Activated CD4-positive, alpha-beta T cell treated with anti-CD3 and anti-CD28 coated beads, Interleukin-10, Interleukin-2, amounts not matched to agents 100 ng/mL and 50 ng/mL, durations not matched to agents 16 hours and 8 hours (primary cell): ENCODE results near the gene DOCK4.

Experiments
- DNase-seq: peaks from one replicate; pipeline ENCODE4 v3.0.0-alpha.2; 2020

The DOCK4 gene

DNA sequence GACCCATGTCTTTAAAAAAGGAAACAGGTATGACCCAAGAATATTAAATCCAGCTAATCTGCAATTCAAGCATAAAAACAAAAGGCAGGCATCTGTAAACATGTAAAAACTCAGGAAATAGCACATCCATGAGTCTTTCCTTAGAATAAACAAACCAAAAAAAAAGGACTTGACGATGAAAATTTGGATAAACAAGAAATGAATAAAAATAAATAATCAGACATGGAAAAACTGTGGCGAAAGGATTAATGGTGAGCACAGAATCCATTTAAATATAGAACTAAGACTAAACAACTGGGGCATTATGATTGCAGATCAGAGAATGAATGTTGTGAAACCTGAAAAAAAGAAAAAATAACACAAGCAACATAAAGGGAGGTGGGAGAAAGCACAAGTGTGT lies 170.1 kb downstream of the DOCK4 start:
- DNase-seq, result no peak

- no peak for DNase-seq
Measured at GRCh38 chr7:112031689-112032088, 174.5 kb downstream of the DOCK4 start.

DNA sequence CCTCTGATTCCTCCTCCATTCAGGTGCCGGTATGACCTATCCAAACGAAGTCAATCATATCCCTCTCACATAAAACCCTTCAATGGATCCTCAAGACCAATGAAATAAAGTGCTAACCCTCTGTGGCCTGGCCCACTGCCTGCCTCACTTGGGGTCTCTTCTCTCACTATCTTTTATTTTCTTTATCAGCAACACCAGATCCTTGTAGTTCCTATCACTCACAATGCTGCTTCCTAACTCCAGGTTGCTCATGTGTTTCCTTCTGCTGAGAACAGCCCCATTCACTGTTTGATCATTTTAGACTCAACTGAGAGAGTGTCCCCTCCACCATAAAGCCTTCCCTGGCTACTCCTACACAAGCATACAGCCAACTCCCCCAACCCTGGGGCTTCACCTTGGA lies 180.6 kb downstream of the DOCK4 start:
- DNase-seq, result no peak

DNA sequence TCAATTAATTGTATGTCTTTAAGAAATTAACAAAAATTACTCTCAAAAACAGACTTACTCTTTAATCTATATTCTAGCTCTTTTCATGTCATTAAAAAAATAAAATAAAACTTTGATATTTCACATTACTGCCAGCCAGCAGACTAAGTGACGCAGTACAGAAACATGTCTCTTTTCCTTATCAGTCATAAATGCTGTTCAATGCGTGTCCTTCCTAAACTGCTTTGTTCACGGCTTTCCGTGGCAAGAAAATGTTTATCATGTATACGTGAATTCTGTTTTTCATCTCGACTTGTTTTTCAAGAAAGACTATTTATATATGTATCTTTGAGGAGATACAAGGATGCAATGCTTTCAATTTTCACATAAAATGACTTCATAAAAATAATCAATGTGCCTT lies 182.4 kb downstream of the DOCK4 start:
- DNase-seq, result no peak

GRCh38 chr7:112023282-112023681 lies 182.9 kb downstream of the DOCK4 start:
- no peak for DNase-seq

- no peak for DNase-seq
Measured at GRCh38 chr7:112022128-112022527, 184.1 kb downstream of the DOCK4 start.

DNA sequence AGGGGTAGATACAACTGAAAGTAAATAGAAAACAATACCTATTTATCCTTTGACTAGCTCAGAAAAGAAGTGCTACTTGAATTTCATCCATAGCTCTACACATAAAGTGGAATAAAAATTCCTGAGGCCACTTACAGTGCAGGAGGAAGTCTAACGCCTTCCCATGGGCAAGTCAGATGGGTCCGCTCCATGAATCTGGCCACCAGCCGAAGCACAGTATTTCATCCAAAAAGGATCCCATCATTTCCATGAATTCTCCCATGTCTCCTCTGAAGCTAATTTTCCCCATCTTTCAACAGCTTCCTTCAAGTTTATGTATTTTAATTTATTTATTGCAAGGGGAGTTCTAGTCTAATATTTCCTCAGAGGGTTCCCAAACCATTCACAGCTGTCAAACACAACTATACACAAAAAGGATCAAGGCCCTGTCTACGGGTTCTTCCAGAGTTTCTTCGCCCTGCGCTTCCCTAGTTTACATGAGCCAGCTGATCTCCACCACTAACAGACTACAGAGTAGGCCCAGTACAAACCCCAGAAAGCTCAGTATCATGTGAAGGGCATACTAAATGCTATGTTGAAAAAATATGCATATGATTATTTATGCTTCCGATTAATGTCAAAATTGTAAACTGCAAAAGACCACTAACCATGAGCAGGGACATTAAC lies 184.7 kb downstream of the DOCK4 start:
- no peak for DNase-seq

DNA sequence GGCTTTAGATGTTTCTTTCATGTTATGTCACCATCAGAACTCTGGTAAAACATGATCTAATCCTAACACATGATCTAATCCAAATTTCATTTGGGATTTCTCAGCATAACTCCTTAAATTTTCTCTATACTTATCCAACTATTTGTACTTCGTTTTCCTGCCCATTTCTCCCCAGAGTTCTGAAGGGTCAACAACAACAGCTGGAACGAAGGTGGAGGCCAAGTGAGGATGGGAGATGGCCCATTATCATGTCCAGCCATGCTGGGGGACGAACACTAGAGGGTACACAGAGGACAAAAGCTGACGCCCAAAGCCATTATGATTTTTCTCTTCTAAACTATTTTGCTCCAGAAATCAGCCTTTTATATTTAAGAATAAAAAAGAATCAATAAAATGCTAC lies 185.4 kb downstream of the DOCK4 start:
- DNase-seq, result no peak

- DNase-seq, result no peak
Measured at GRCh38 chr7:112019932-112020331, 186.3 kb downstream of the DOCK4 start.

GRCh38 chr7:112018305-112019030 lies 187.7 kb downstream of the DOCK4 start:
- no peak for DNase-seq

DNA sequence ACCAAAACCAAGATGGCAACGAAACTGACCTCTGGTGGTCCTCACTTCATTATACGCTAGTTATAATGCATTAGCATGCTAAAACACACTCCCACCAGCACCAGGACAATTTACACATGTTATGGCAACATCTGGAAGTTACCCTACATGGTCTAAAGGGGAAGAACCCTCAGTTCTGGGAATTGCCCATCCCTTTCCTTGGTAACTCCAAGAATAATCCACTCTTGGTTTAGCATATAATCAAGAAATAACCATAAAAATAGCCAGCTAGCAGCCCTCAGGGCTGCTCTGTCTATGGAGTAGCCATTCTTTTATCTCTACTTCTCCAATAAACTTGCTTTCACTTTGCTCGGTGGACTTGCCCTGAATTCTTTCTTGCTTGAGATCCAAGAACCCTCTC lies 191.1 kb downstream of the DOCK4 start:
- no peak for DNase-seq

DNA sequence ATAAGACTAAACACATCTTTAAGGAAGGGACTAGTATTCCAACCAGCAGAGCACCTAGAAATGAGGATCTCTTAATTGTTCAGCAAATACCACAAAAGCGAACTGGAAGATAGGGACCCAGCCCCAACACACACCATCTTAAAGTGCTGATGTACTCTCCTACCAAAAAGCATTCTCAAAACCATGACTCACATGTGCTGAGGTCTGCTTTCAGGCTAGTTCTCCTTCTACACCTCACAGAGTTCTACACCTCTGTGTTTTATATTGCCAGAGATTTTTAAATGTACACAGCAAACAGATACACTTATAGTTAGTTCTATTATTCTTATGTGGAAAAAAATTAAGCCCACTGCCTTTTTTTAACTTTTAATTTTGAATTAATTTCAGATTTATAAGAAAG lies 191.9 kb downstream of the DOCK4 start:
- DNase-seq, result no peak

DNA sequence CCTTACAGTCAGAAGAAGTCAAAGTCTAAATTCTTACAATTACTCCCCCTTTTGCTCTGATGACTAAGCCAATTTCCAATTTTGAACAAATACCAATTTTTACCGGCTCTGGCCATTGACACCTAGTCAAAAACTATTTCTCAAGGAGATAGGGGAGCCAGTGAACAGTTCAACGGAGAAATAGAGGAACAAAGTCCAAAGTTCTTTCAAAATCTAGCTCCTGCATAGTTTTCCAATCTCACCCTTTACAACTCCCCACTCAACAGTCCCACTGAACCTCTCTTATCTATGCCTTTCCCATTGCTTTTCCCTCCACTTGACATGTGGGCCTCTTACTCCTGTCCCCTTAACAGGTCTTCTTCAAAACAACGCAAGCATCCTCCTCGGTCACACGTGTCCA lies 192.9 kb downstream of the DOCK4 start:
- DNase-seq, result no peak

DNA sequence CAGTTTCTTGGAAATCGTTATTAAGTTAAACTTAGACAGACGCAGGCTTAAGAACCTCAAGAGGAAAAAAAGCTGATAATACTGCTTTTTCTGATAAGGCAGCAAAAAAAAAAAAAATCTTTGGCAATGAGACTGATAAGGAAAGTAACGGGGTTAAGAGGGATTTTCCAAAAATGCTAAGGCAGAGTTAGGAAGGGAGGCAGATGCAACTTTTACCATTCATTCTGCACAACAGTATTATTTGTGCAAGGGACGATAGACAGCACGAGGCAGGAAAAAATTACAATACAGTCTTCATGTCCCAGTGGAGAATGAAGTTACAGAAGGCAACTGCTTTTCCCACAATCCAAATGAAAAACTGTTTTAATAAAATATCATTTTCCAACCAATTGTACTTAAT lies 194.0 kb downstream of the DOCK4 start:
- no peak for DNase-seq

DNA sequence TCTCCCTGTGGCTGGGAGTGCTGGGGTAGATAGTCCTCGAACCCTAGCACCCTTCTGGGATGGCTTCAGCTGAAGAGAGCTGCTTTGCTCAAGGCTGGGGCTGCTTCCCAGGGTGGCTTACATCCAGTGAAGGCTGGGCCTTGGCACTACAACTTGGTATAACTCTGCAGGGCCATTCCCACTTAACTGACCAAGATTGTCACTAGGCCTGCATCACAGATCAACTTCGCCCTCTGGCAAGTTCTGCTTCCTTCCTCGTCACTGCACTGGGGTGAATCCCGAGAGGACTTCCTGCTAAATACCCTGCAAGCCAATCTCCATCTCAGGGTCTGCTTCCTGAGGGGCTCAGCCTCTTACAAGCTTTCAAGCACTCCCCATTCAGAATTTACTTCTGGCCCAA lies 195.2 kb downstream of the DOCK4 start:
- DNase-seq, result no peak

GRCh38 chr7:112010109-112010508 lies 196.1 kb downstream of the DOCK4 start:
- no peak for DNase-seq

DNA sequence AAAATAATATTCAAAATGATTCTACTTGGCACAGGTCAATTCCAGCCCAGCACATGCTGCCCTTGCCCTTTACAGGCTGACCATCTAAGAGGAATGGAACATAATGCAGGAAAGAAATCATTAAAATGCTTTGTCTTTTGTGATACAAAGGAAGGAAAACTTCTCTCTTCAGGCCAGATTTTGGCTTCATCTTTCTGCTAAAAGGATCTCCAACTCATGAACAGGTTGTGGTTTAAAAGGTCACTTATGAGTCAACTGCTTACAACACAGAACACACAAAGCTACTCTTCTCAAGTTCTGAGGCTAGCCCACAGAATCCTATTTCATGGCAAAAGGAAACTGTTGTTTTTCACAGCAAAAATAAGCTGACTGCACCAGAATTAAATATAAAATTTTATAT lies 197.1 kb downstream of the DOCK4 start:
- peak; percentile 24 for DNase-seq

- no peak for DNase-seq
Measured at GRCh38 chr7:112007185-112007584, 199.0 kb downstream of the DOCK4 start.

DNA sequence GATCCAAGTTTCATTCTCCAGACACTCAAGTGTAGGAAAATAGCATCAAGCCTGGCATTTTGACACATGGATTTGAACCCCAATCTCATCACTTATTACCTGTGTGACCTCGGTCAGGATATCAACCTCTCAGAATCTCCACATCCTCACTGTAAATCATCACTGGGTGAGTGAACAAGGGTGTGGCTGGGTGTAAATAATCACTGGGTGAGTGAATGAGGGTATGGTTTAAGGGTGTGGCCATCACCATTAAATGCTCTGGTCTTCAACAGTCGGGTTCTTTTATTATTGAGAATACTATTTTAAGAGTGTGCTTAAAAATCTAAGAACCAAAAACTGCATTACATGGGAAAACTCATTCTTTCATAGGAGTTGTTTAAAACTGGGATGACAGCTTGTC lies 200.1 kb downstream of the DOCK4 start:
- DNase-seq, result no peak

DNA sequence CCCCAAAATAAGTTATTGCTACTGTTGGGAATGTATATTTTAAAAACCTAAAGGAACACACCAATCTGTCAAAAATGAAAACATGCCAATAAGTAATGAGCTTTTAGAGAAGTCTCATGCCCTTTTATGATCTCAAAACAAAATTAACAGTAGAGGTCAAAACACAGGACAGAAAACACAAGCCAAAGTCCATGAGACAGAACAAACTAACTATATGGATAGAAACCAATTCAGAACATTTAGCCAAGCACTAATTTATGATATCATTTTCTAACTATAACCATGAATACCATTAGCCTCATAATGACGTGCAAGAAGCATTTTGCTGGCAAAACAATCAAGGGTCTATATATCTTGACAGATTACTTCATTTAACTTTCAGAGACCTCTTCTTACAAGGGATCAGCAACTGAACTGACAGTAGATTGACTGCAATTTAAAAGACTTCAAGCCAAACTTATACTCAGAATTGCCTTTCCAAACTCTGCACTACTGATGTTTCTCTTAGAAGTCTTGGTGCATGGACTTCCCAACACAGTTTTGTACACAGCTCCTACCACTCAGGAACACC lies 200.9 kb downstream of the DOCK4 start:
- no peak for DNase-seq

DNA sequence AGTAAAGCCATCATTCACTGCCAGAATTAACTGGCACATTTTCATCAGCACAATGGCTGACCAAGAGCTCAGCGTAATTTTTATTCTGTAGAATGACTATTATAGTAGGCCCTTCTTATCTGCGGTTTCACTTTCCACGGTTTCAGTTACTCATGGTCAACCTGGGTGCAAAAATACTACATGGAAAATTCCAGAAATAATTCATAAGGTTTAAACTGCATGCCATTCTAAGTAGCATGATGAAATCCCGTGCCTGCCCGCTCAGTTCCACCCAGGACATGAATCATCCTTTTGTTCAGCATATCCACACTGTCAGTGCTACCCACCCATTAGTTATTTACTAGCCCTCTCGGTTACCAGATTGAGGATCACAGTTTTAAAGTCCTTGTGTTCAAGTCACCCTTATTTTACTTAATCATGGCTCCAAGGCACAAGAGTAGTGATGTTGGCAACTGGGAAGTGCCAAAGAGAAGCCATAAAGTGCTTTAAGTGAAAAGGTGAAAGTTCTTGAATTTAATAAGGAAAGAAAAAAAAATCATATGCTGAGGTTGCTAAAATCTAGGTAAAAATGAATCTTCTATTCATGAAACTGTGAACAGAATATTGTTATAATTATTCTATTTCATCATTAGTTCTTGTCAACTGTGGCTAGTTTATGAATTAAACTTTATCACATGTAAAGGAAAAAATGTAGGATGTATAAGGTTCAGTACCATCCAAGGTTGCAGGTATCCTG lies 204.9 kb downstream of the DOCK4 start:
- DNase-seq, result no peak

- no peak for DNase-seq
Measured at GRCh38 chr7:111998326-111998725, 207.9 kb downstream of the DOCK4 start.

DNA sequence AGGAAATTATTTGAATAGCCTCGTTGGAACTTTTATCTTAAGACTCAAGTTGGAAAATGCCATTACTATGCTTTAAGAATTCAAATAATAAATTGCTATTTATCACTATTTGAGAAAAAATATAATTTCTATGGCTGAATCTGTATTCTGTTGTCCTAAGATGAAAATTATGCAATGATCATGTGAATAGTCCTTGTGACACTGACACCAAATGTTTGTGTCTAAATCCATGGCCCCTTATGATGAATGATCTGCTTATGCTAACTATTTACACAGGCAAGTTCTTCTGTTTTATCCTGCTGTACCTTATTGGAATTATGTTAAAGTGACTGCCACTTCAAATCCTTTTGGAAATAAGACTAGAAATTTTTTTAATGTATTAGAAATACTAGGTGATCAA lies 208.7 kb downstream of the DOCK4 start:
- DNase-seq, result no peak

DNA sequence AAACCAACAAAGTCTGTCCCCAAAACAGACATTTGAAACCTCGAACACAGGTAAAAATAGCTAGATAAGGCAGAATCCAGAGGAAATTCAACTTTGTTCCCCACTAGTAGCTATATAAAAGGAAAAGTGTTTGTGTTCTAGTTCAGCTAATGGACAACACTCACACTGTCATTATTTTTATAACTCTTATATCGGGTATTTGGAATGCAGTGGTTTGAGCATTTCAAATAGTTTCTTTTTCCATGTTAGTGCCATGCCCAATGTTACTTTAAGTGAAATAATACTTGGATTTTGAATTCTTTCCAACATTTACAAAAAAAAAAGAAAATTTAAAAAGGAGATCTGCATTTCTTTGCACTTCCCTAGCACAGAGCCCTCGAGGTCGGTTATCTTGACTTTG lies 213.6 kb downstream of the DOCK4 start:
- DNase-seq, result no peak
